IMR-90 (cell line): ENCODE measurements around the gene RAPGEF2. TPM values are rescaled to one million over a fixed set of nuclear protein-coding genes. Genes with fewer than 3 reads are reported as not detected.

Experiments
- ATAC-seq: fragments of 200-7000 bp; cut with Tn5 transposase; 2 replicates; pipeline ENCODE4 v1.9.1; 2020; ENCODE audit warnings: low read depth, mild to moderate bottlenecking, moderate library complexity
- BruUV-seq: library from RNA; stranded (reverse); fragments of 400-500 nt; replicated peaks from 2 replicates; lab custom pipeline; 2021; lab: Mats Ljungman, UMichigan
- CTCF ChIA-PET: fragments of 300-600 bp; formaldehyde crosslinking; extraction: SDS; loops from one replicate; lab custom pipeline; 2021; ENCODE audit warnings: antibody characterized with exemption; lab: Yijun Ruan, JAX
- POLR2A ChIA-PET: fragments of 300-600 bp; sonication (Branson Sonifier 250); formaldehyde crosslinking; loops from one replicate; lab custom pipeline; 2022; ENCODE audit warnings: antibody characterized with exemption; ENCODE audit not compliant: unreplicated experiment; lab: Charles Lee
- DNase-seq: peaks from one replicate; pipeline ENCODE4 v3.0.0; 2013
- H2AFZ ChIP-seq: replicated peaks from 2 replicates; pipeline ENCODE3; 2013; ENCODE audit warnings: low read length, mild to moderate bottlenecking; ENCODE audit not compliant: poor library complexity
- H2AK5ac ChIP-seq: 2 replicates; pipeline ENCODE4 v1.6.1; 2013; ENCODE audit warnings: low read depth, low read length, inconsistent platforms
- H2AK9ac ChIP-seq: replicated peaks from 2 replicates; pipeline ENCODE3; 2013; ENCODE audit warnings: mild to moderate bottlenecking, low read depth, low read length, moderate library complexity; ENCODE audit not compliant: poor library complexity
- H2BK120ac ChIP-seq: 2 replicates; pipeline ENCODE4 v1.6.1; 2013; ENCODE audit warnings: low read depth, low read length, inconsistent platforms
- H2BK15ac ChIP-seq: 3 replicates; pipeline ENCODE4 v1.6.1; 2013; ENCODE audit warnings: low read depth, low read length, inconsistent platforms
- H2BK20ac ChIP-seq: 2 replicates; pipeline ENCODE4 v1.6.1; 2013; ENCODE audit warnings: low read depth, mild to moderate bottlenecking, inconsistent platforms, low read length, moderate library complexity
- H2BK5ac ChIP-seq: 2 replicates; pipeline ENCODE4 v1.6.1; 2013; ENCODE audit warnings: mild to moderate bottlenecking, low read depth, low read length, inconsistent platforms; ENCODE audit not compliant: poor library complexity, severe bottlenecking
- H3K14ac ChIP-seq: replicated peaks from 2 replicates; pipeline ENCODE4 v1.6.1; 2013; ENCODE audit warnings: low read depth, low read length, inconsistent platforms
- H3K18ac ChIP-seq: 2 replicates; pipeline ENCODE4 v1.6.1; 2013; ENCODE audit warnings: low read depth, low read length, control low read depth
- H3K23ac ChIP-seq: 2 replicates; pipeline ENCODE4 v1.6.1; 2013; ENCODE audit warnings: low read depth, low read length, inconsistent platforms
- H3K27ac ChIP-seq: 2 replicates; pipeline ENCODE4 v1.5.1; 2013; ENCODE audit warnings: mild to moderate bottlenecking, control low read depth, low read length; ENCODE audit not compliant: insufficient read depth
- H3K27me3 ChIP-seq: 2 replicates; pipeline ENCODE4 v1.6.1; 2013; ENCODE audit warnings: low read length; ENCODE audit not compliant: control insufficient read depth, insufficient read depth
- H3K36me3 ChIP-seq: 2 replicates; pipeline ENCODE4 v1.6.1; 2013; ENCODE audit warnings: low read length, mixed read lengths; ENCODE audit not compliant: control insufficient read depth, insufficient read depth
- H3K4ac ChIP-seq: 2 replicates; pipeline ENCODE4 v1.6.1; 2013; ENCODE audit warnings: low read depth, low read length, inconsistent platforms
- H3K4me1 ChIP-seq: 2 replicates; pipeline ENCODE4 v1.6.1; 2013; ENCODE audit warnings: low read length, mixed read lengths; ENCODE audit not compliant: control insufficient read depth, insufficient read depth
- H3K4me2 ChIP-seq: 2 replicates; pipeline ENCODE4 v1.6.1; 2013; ENCODE audit warnings: low read depth, mild to moderate bottlenecking, control low read depth, low read length, moderate library complexity
- H3K4me3 ChIP-seq: 2 replicates; pipeline ENCODE4 v1.5.1; 2013; ENCODE audit warnings: low read depth, mild to moderate bottlenecking, control low read depth, low read length, moderate library complexity; ENCODE audit not compliant: insufficient read depth
- H3K56ac ChIP-seq: 2 replicates; pipeline ENCODE4 v1.6.1; 2013; ENCODE audit warnings: low read length, inconsistent platforms; ENCODE audit not compliant: insufficient read depth; ENCODE audit errors: extremely low read depth
- H3K79me1 ChIP-seq, 2 experiments: 2 replicates each; pipeline ENCODE4 v1.6.1; 2013; ENCODE audit warnings: low read length in 2 of 2, inconsistent platforms in 1 of 2, low read depth in 1 of 2
- H3K9ac ChIP-seq: 2 replicates; pipeline ENCODE4 v1.6.1; 2013; ENCODE audit warnings: low read depth, low read length, control low read depth
- H3K9me1 ChIP-seq: 2 replicates; pipeline ENCODE4 v1.6.1; 2013; ENCODE audit warnings: low read length, inconsistent platforms; ENCODE audit not compliant: insufficient read depth
- H3K9me3 ChIP-seq: 2 replicates; pipeline ENCODE4 v1.6.1; 2013; ENCODE audit warnings: low read length; ENCODE audit not compliant: control insufficient read depth, insufficient read depth
- H4K20me1 ChIP-seq: 2 replicates; pipeline ENCODE4 v1.6.1; 2013; ENCODE audit warnings: low read length, inconsistent platforms; ENCODE audit not compliant: insufficient read depth
- H4K5ac ChIP-seq: 2 replicates; pipeline ENCODE4 v1.6.1; 2013; ENCODE audit warnings: mild to moderate bottlenecking, low read depth, low read length, control low read depth
- H4K8ac ChIP-seq, 2 experiments: 2 replicates each; pipeline ENCODE4 v1.6.1; 2013; ENCODE audit warnings: low read depth in 2 of 2, low read length in 2 of 2, control low read depth in 1 of 2, inconsistent platforms in 1 of 2
- H4K91ac ChIP-seq: 2 replicates; pipeline ENCODE4 v1.6.1; 2013; ENCODE audit warnings: low read depth, low read length, inconsistent platforms; ENCODE audit not compliant: insufficient read depth
- MAFK ChIP-seq: IDR thresholded peaks from 2 replicates; pipeline ENCODE4 v1.6.1; 2012; ENCODE audit warnings: low read depth, low read length, improper control_type of control experiment
- POLR2A ChIP-seq: IDR thresholded peaks from 2 replicates; pipeline ENCODE4 v1.6.1; 2012; ENCODE audit warnings: mild to moderate bottlenecking, low read depth, low read length
- WGBS, 2 experiments: methylation state at CpG; one replicate each; pipeline versions ENCODE4 v1.1.5 to v1.1.7; 2013; ENCODE audit warnings: missing lambda C conversion rate in 2 of 2; ENCODE audit not compliant: insufficient read length in 1 of 2; ENCODE audit errors: extremely low coverage in 2 of 2; 5-methylcytosine and 5-hydroxymethylcytosine counted together
- dilution Hi-C: fragments of 300-500 bp; cut with HindIII; formaldehyde crosslinking; loops from one replicate; pipeline ENCODE4 v1.14.3; 2018; ENCODE audit warnings: low sequenced_read_pairs; ENCODE audit not compliant: unreplicated experiment
- in situ Hi-C: fragments of 300-500 bp; cut with MboI; formaldehyde crosslinking; loops from 3 replicates; pipeline ENCODE4 v1.14.3; 2019; ENCODE audit warnings: low sequenced_read_pairs, inconsistent platforms, mixed read lengths
- intact Hi-C: fragments of 100-400 bp; cut with micrococcal nuclease; formaldehyde crosslinking; loops from 2 replicates; pipeline ENCODE4 v1.10.0; 2022
- polyA plus RNA-seq, 3 experiments: library from polyadenylated mRNA; depleted of rRNA; stranded (reverse); fragments of >200 nt; gene quantifications; 2 replicates each; pipeline ENCODE4 v1.2.3, GENCODE V29; 2012; ENCODE audit warnings: low replicate concordance in 1 of 3
- total RNA-seq: library from RNA; depleted of rRNA; stranded (reverse); fragments of >200 nt; gene quantifications from 2 replicates; pipeline ENCODE4 v1.2.3, GENCODE V29; 2012
- TF ChIP-seq, protein P1 (sequence below): fragments of 150-350 bp; IDR thresholded peaks from 2 replicates; pipeline ENCODE4 v1.6.1; 2017; ENCODE audit warnings: mild to moderate bottlenecking, antibody characterized with exemption, low read length, low read depth

RAPGEF2 gene
- total and polyA plus RNA-seq, 2 of the 4 experiments (the other 2 are of a cell fraction) = 27.6 to 109 TPM

DNA sequence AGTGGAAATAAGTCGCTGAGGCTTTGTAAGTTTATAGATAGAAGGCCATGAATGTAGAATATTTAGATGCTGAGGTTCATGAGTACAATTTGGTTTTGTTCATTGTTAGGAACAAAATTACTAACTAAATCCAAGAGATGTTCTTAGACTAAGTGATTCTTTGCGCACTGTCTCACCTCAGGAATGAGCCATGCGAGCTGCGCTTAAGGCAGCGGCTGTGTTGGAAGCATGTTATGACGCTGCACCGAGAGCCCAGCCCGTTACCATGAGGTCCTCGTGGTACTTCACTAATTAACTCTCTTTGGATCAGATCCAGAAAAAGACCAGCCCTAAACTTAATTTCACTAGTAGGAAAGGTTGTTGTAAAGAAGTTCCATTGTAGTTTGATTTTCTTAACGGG, 166.2 kb downstream of the RAPGEF2 start:
- no peak overlapping the region for H2BK120ac ChIP-seq
- H3K4ac ChIP-seq = no peak overlapping the region
- ChIA-PET POLR2A (no interaction called here), CTCF (no interaction called here)
- peak overlapping the region; percentile 5; the same call in 1 of the 2 replicates for H3K14ac ChIP-seq
- 0 out of 2 replicates have a peak overlapping the region, but pooled peaks have one; percentile 17 for H2AK5ac ChIP-seq
- H3K4me2 ChIP-seq = no peak overlapping the region
- BruUV-seq = no TSS peak
- no peak overlapping the region for H2AK9ac ChIP-seq
- WGBS, 2 experiments = no CpG with 5 or more reads among the region's 10 CpGs
- DNase-seq (no peak), ATAC-seq (no peak)
- in situ Hi-C loops (no loop called here), dilution Hi-C loops (no loop called here), intact Hi-C loops (no loop called here)
- no peak overlapping the region for H2AFZ ChIP-seq
- H3K56ac ChIP-seq = no peak overlapping the region
- H4K20me1 ChIP-seq = peaks cover 8% of the 10 kb centered on the region; the same call in 1 of the 2 replicates
- peaks cover 20% of the 10 kb centered on the region for H3K4me1 ChIP-seq
- H3K27ac ChIP-seq = no peak overlapping the region
- no peak overlapping the region for H3K9ac ChIP-seq
- no peak overlapping the region for H3K4me3 ChIP-seq
- no peaks in the 10 kb centered on the region for H3K9me3 ChIP-seq
- no peak for TF ChIP-seq MAFK
- TF ChIP-seq, protein P1, sequence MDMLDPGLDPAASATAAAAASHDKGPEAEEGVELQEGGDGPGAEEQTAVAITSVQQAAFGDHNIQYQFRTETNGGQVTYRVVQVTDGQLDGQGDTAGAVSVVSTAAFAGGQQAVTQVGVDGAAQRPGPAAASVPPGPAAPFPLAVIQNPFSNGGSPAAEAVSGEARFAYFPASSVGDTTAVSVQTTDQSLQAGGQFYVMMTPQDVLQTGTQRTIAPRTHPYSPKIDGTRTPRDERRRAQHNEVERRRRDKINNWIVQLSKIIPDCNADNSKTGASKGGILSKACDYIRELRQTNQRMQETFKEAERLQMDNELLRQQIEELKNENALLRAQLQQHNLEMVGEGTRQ = no peak
- no peak for TF ChIP-seq POLR2A
- H4K91ac ChIP-seq = no peak overlapping the region
- no peak overlapping the region for H3K23ac ChIP-seq
- H3K18ac ChIP-seq = no peak overlapping the region; the same call in 1 of the 2 replicates
- H2BK5ac ChIP-seq = no peak overlapping the region
- no peak overlapping the region for H2BK20ac ChIP-seq
- no peak overlapping the region for H4K5ac ChIP-seq
- H3K27me3 ChIP-seq = no peaks in the 10 kb centered on the region
- no peak overlapping the region for H2BK15ac ChIP-seq
- 0 out of 2 replicates have a peak, but pooled peaks cover 1% of the 10 kb centered on the region for H3K36me3 ChIP-seq
- no peak overlapping the region for H4K8ac ChIP-seq
- peaks cover 22 to 69% of the 10 kb centered on the region in 2 experiments for H3K79me1 ChIP-seq
- peaks cover 6% of the 10 kb centered on the region for H3K9me1 ChIP-seq
